ENCODE data around the gene ELAC2. TPM values are rescaled to one million over a fixed set of nuclear protein-coding genes. Genes with fewer than 3 reads are reported as not detected.

Gene ELAC2
- total RNA-seq, 4 donors from 2014 or later = 70.7 to 78.7 (median 76.2) TPM

DNA sequence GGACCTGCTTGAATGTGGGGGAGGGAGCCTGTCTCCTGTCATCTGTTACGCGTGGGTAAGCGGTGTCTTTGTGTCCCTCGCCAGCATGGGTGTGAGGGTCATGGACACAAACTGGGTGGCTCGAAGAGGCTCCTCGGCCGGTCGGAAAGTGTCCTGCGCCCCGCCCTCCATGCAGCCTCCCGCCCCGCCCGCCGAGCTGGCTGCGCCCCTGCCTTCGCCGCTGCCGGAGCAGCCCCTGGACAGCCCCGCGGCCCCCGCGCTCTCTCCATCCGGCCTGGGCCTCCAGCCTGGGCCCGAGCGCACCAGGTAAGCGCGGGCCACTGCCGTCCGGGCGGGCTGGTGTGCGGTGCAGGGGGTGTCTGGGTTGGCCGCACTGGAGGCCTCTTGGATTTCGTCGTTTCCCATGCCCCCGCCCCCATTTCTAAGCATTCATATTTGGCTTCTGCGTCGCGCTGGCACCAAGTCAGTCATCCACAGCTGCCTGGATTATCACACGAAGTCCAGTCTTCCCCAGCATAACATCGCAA, 43.8 kb downstream of the ELAC2 start:
- Histone ChIP-seq H3K4me1 (peaks cover 3 to 10% of the 10 kb centered on the region in 2 donors), H3K9me3 (no peaks in the 10 kb centered on the region), H3K27me3 (peaks cover 0 to 3% (median 0%) of the 10 kb centered on the region in 3 donors), H3K36me3 (no peaks in the 10 kb centered on the region), H3K27ac (no peak overlapping the region), H3K4me3 (peak overlapping the region; percentile 29 to 43 (median 32))
- TF ChIP-seq, protein P1, sequence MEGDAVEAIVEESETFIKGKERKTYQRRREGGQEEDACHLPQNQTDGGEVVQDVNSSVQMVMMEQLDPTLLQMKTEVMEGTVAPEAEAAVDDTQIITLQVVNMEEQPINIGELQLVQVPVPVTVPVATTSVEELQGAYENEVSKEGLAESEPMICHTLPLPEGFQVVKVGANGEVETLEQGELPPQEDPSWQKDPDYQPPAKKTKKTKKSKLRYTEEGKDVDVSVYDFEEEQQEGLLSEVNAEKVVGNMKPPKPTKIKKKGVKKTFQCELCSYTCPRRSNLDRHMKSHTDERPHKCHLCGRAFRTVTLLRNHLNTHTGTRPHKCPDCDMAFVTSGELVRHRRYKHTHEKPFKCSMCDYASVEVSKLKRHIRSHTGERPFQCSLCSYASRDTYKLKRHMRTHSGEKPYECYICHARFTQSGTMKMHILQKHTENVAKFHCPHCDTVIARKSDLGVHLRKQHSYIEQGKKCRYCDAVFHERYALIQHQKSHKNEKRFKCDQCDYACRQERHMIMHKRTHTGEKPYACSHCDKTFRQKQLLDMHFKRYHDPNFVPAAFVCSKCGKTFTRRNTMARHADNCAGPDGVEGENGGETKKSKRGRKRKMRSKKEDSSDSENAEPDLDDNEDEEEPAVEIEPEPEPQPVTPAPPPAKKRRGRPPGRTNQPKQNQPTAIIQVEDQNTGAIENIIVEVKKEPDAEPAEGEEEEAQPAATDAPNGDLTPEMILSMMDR (IDR thresholded peaks at IDR 0.05 in 4 of 5, conservative IDR thresholded peaks at IDR 0.05 in 1 of 5) = no peak
- no peak for TF ChIP-seq POLR2A (IDR thresholded peaks at IDR 0.05)
- ATAC-seq = peak in 1 of 2 donors; percentile 41
- intact Hi-C loops (cut with DNase I; ENCODE audit: low total_unique reads) = no loop called here
- no peak for DNase-seq
- in situ Hi-C loops (cut with MboI; ENCODE audit: low sequenced_read_pairs in 4 of 4) = no loop called here

GRCh38 chr17:12973496-12974004, 44.3 kb downstream of the ELAC2 start:
- no peak for ATAC-seq
- H3K27ac ChIP-seq = no peak overlapping the region
- peak overlapping the region; percentile 29 to 43 (median 32) for H3K4me3 ChIP-seq
- DNase-seq = no peak
- intact Hi-C loops (cut with DNase I; ENCODE audit: low total_unique reads) = no loop called here
- no peaks in the 10 kb centered on the region for H3K9me3 ChIP-seq
- no peaks in the 10 kb centered on the region for H3K36me3 ChIP-seq
- TF ChIP-seq, protein P1 (IDR thresholded peaks at IDR 0.05 in 4 of 5, conservative IDR thresholded peaks at IDR 0.05 in 1 of 5) = no peak
- H3K4me1 ChIP-seq = peaks cover 3 to 10% of the 10 kb centered on the region in 2 donors
- H3K27me3 ChIP-seq = peaks cover 0 to 3% (median 0%) of the 10 kb centered on the region in 3 donors
- in situ Hi-C loops (cut with MboI; ENCODE audit: low sequenced_read_pairs in 4 of 4) = no loop called here

GRCh38 chr17:12967962-12968361, 49.9 kb downstream of the ELAC2 start:
- no peak overlapping the region for H3K27ac ChIP-seq
- no peaks in the 10 kb centered on the region for H3K36me3 ChIP-seq
- in situ Hi-C loops (cut with MboI; ENCODE audit: low sequenced_read_pairs in 4 of 4) = no loop called here
- ATAC-seq (no peak), DNase-seq (no peak)
- no peak overlapping the region for H3K4me3 ChIP-seq
- no peaks in the 10 kb centered on the region for H3K4me1 ChIP-seq
- TF ChIP-seq POLR2A (IDR thresholded peaks at IDR 0.05) = no peak
- TF ChIP-seq, protein P1 (IDR thresholded peaks at IDR 0.05 in 4 of 5, conservative IDR thresholded peaks at IDR 0.05 in 1 of 5) = no peak
- no peaks in the 10 kb centered on the region for H3K9me3 ChIP-seq
- intact Hi-C loops (cut with DNase I; ENCODE audit: low total_unique reads) = no loop called here
- no peaks in the 10 kb centered on the region for H3K27me3 ChIP-seq

- no peaks in the 10 kb centered on the region for H3K9me3 ChIP-seq
- no peak for ATAC-seq
- no peaks in the 10 kb centered on the region for H3K36me3 ChIP-seq
- H3K4me3 ChIP-seq = no peak overlapping the region
- no peak overlapping the region for H3K27ac ChIP-seq
- H3K27me3 ChIP-seq = no peaks in the 10 kb centered on the region
- no peak for DNase-seq
- TF ChIP-seq, protein P1 (IDR thresholded peaks at IDR 0.05 in 4 of 5, conservative IDR thresholded peaks at IDR 0.05 in 1 of 5) = no peak
- no peak for TF ChIP-seq POLR2A (IDR thresholded peaks at IDR 0.05)
- no peaks in the 10 kb centered on the region for H3K4me1 ChIP-seq
- in situ Hi-C loops (cut with MboI; ENCODE audit: low sequenced_read_pairs in 4 of 4) = no loop called here
- intact Hi-C loops (cut with DNase I; ENCODE audit: low total_unique reads) = no loop called here
Measured at GRCh38 chr17:12966413-12966812, 51.4 kb downstream of the ELAC2 start.

DNA sequence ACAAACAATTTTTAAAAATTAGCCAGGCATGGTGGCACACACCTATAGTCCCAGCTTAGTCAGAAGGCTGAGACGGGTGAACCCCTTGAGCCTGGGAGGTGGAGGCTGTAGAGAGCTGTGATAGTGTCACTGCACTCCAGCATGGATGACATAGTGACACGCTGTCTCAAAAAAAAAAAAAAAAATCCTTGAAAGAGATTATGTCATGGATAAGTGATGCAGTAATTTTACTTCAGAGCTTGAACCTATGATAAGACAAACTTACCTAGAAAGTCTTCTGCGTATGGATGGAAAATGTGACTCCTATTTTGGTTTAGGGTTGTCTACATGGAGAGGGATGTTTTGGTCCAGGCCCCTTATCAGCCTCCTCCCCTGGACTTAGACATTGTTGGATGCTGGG, 51.8 kb downstream of the ELAC2 start:
- Histone ChIP-seq H3K9me3 (no peaks in the 10 kb centered on the region), H3K27me3 (no peaks in the 10 kb centered on the region), H3K27ac (no peak overlapping the region), H3K4me1 (no peaks in the 10 kb centered on the region), H3K4me3 (no peak overlapping the region), H3K36me3 (no peaks in the 10 kb centered on the region)
- intact Hi-C loops (cut with DNase I; ENCODE audit: low total_unique reads) = no loop called here
- no peak for TF ChIP-seq POLR2A (IDR thresholded peaks at IDR 0.05)
- TF ChIP-seq, protein P1 (IDR thresholded peaks at IDR 0.05 in 4 of 5, conservative IDR thresholded peaks at IDR 0.05 in 1 of 5) = no peak
- DNase-seq = no peak
- in situ Hi-C loops (cut with MboI; ENCODE audit: low sequenced_read_pairs in 4 of 4) = no loop called here
- ATAC-seq = no peak
